Inferior parietal cortex (tissue), 1 donor: ENCODE results near the gene SLC25A26.
"Not testable (repeated sequence)": the region's sequence is repeated elsewhere in the genome, so short reads cannot be mapped to it uniquely, and the experiment has no call there.

Experiments used
- DNase-seq: peaks from one replicate; pipeline ENCODE4 v3.0.0-alpha.2; 2016; ENCODE audit errors: extremely low spot score

SLC25A26 gene

GRCh38 chr3:66269411-66269810 is 48.6 kb downstream of the SLC25A26 start:
- no peak for DNase-seq

- no peak for DNase-seq
Observed at GRCh38 chr3:66270288-66270687, 49.5 kb downstream of the SLC25A26 start.

GRCh38 chr3:66270701-66271100 is 49.9 kb downstream of the SLC25A26 start:
- DNase-seq: no peak

- DNase-seq: no peak
Observed at GRCh38 chr3:66271231-66271630, 50.4 kb downstream of the SLC25A26 start.

- no peak for DNase-seq
Observed at GRCh38 chr3:66272016-66272415, 51.2 kb downstream of the SLC25A26 start.

- DNase-seq: not testable (repeated sequence)
Observed at GRCh38 chr3:66274837-66275236, 54.0 kb downstream of the SLC25A26 start.

GRCh38 chr3:66276705-66277274 is 56.0 kb downstream of the SLC25A26 start:
- peak; percentile 92 for DNase-seq

GRCh38 chr3:66279168-66279567 is 58.4 kb downstream of the SLC25A26 start:
- DNase-seq: no peak

- DNase-seq: no peak
Observed at GRCh38 chr3:66280304-66280703, 59.5 kb downstream of the SLC25A26 start.

- not testable (repeated sequence) for DNase-seq
Observed at GRCh38 chr3:66291922-66292321, 71.1 kb downstream of the SLC25A26 start.

GRCh38 chr3:66297260-66297873 is 76.6 kb downstream of the SLC25A26 start:
- no peak for DNase-seq

- peak; percentile 42 for DNase-seq
Observed at GRCh38 chr3:66297900-66298299, 77.1 kb downstream of the SLC25A26 start.

- no peak for DNase-seq
Observed at GRCh38 chr3:66298591-66298990, 77.8 kb downstream of the SLC25A26 start.

GRCh38 chr3:66299085-66299484 is 78.3 kb downstream of the SLC25A26 start:
- DNase-seq: not testable (repeated sequence)

- DNase-seq: no peak
Observed at GRCh38 chr3:66299891-66300290, 79.1 kb downstream of the SLC25A26 start.

- DNase-seq: no peak
Observed at GRCh38 chr3:66302288-66302687, 81.5 kb downstream of the SLC25A26 start.

GRCh38 chr3:66303491-66303901 is 82.7 kb downstream of the SLC25A26 start:
- DNase-seq: no peak

GRCh38 chr3:66304293-66304692 is 83.5 kb downstream of the SLC25A26 start:
- DNase-seq: no peak

GRCh38 chr3:66306086-66306485 is 85.3 kb downstream of the SLC25A26 start:
- DNase-seq: not testable (repeated sequence)

GRCh38 chr3:66306991-66307390 is 86.2 kb downstream of the SLC25A26 start:
- DNase-seq: not testable (repeated sequence)

GRCh38 chr3:66312039-66312438 is 91.2 kb downstream of the SLC25A26 start:
- DNase-seq: no peak

GRCh38 chr3:66314455-66314854 is 93.7 kb downstream of the SLC25A26 start:
- DNase-seq: no peak

GRCh38 chr3:66317750-66318376 is 97.1 kb downstream of the SLC25A26 start:
- DNase-seq: no peak
